ENCODE data around the gene C17orf114.

DNA sequence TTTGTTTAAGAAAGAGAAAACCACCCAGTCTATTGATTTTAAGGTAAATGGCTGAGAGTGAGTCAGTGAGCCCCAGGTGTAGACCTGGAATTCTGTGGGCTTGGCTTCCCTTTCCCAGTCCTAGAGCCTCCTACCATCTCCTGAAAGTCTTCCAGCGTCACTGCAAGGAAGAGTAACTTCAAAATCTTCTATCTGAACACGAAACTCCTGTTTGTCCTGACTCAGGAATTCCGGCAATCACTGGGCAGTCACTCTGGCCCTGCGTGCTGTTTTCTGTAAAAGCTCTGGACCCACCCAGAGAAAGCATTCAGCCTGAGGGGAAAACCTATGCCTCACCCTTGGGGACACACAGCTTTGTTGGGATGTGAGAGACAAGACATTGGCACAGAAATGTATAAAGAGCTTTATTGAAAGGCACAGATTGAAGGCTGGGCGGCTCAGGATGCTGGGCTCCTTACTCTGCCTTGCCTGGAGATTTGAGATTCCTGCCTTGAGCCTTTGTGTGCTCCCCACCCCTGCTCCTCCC lies 46.9 kb upstream of the C17orf114 start:
- TF ChIP-seq, protein P1, sequence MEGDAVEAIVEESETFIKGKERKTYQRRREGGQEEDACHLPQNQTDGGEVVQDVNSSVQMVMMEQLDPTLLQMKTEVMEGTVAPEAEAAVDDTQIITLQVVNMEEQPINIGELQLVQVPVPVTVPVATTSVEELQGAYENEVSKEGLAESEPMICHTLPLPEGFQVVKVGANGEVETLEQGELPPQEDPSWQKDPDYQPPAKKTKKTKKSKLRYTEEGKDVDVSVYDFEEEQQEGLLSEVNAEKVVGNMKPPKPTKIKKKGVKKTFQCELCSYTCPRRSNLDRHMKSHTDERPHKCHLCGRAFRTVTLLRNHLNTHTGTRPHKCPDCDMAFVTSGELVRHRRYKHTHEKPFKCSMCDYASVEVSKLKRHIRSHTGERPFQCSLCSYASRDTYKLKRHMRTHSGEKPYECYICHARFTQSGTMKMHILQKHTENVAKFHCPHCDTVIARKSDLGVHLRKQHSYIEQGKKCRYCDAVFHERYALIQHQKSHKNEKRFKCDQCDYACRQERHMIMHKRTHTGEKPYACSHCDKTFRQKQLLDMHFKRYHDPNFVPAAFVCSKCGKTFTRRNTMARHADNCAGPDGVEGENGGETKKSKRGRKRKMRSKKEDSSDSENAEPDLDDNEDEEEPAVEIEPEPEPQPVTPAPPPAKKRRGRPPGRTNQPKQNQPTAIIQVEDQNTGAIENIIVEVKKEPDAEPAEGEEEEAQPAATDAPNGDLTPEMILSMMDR (IDR thresholded peaks at IDR 0.05), result no peak
- TF ChIP-seq EP300 (IDR thresholded peaks at IDR 0.05) (no peak), POLR2AphosphoS5 (IDR thresholded peaks at IDR 0.05) (no peak), POLR2A (IDR thresholded peaks at IDR 0.05) (no peak)

Data from sigmoid colon (tissue), 4 donors.